Measurements from ENCODE around the gene TTF2.

Gene TTF2

DNA sequence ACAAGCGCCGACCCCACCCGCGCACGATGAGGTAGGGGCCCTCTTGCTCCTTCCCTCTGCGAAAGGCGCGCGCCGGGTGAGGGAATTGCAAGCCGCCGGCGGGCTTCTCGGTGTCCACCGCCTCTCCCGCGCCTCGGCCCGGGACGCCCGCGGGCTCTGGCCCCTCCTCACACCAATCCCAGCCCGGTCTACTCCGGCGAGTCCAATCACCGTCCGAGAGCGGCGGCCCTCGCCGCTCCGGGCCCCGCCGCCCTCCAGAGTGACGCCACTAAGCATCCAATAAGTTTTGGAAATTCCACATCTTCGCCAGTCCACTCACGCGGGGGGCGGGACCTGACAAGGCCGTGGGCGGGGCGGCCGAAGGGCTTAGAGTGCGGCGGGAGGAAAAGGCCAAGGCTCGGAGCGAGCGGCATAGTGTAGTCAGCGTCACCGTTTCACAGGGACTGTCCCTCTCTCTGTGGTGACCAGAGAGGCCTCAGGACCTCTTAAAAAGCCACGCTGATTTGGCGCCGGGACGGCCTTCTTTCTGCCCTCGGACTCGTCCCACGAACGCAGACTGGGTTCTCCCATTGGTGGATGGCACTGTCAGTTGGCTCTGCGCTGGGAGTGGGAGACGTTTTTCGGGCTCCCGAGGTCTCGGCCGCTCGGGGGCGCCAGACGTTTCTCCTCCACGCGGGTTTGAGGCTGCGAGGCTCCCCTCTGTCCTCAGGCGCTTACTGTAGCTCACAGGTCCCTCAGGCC lies 61.6 kb downstream of the TTF2 start, which contains the start of gene TRIM45:
TRIM45 (minus strand) TSS at position 161 of the 741 bp plus-strand sequence. CDS start 548 bp downstream, outside the sequence.
- TF ChIP-seq EP300 (IDR thresholded peaks at IDR 0.05; ENCODE audit: borderline replicate concordance) = no peak
- TF ChIP-seq YY1 (IDR thresholded peaks at IDR 0.05; ENCODE audit: low read depth) = no peak
- no peak for TF ChIP-seq TCF12 (IDR thresholded peaks at IDR 0.05; ENCODE audit: low read depth)
- TF ChIP-seq ZBTB7A (IDR thresholded peaks at IDR 0.05; ENCODE audit: low read depth) = no peak
- no peak for TF ChIP-seq EGR1 (IDR thresholded peaks at IDR 0.05)
- TF ChIP-seq FOXM1 (IDR thresholded peaks at IDR 0.05; ENCODE audit: borderline replicate concordance, low read depth) = no peak
- no peak for TF ChIP-seq NFIC (IDR thresholded peaks at IDR 0.05)
- TF ChIP-seq CREB1 (IDR thresholded peaks at IDR 0.05; ENCODE audit: low read depth) = 0 out of 2 replicates have a peak, but pooled peaks have one; percentile 40
- TF ChIP-seq RAD21 (IDR thresholded peaks at IDR 0.05; ENCODE audit: low read depth) = peak; percentile 66
- TF ChIP-seq, protein P1, sequence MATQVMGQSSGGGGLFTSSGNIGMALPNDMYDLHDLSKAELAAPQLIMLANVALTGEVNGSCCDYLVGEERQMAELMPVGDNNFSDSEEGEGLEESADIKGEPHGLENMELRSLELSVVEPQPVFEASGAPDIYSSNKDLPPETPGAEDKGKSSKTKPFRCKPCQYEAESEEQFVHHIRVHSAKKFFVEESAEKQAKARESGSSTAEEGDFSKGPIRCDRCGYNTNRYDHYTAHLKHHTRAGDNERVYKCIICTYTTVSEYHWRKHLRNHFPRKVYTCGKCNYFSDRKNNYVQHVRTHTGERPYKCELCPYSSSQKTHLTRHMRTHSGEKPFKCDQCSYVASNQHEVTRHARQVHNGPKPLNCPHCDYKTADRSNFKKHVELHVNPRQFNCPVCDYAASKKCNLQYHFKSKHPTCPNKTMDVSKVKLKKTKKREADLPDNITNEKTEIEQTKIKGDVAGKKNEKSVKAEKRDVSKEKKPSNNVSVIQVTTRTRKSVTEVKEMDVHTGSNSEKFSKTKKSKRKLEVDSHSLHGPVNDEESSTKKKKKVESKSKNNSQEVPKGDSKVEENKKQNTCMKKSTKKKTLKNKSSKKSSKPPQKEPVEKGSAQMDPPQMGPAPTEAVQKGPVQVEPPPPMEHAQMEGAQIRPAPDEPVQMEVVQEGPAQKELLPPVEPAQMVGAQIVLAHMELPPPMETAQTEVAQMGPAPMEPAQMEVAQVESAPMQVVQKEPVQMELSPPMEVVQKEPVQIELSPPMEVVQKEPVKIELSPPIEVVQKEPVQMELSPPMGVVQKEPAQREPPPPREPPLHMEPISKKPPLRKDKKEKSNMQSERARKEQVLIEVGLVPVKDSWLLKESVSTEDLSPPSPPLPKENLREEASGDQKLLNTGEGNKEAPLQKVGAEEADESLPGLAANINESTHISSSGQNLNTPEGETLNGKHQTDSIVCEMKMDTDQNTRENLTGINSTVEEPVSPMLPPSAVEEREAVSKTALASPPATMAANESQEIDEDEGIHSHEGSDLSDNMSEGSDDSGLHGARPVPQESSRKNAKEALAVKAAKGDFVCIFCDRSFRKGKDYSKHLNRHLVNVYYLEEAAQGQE (IDR thresholded peaks at IDR 0.05; ENCODE audit: low read depth) = no peak
- TF ChIP-seq, protein P2, sequence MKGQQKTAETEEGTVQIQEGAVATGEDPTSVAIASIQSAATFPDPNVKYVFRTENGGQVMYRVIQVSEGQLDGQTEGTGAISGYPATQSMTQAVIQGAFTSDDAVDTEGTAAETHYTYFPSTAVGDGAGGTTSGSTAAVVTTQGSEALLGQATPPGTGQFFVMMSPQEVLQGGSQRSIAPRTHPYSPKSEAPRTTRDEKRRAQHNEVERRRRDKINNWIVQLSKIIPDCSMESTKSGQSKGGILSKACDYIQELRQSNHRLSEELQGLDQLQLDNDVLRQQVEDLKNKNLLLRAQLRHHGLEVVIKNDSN (IDR thresholded peaks at IDR 0.05) = 0 out of 2 replicates have a peak, but pooled peaks have one; percentile 21
- 0 out of 2 replicates have a peak, but pooled peaks have one; percentile 3 for TF ChIP-seq TEAD4 (IDR thresholded peaks at IDR 0.05)
- no peak for TF ChIP-seq CEBPB (IDR thresholded peaks at IDR 0.05)
- TF ChIP-seq, protein P3, sequence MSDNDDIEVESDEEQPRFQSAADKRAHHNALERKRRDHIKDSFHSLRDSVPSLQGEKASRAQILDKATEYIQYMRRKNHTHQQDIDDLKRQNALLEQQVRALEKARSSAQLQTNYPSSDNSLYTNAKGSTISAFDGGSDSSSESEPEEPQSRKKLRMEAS (IDR thresholded peaks at IDR 0.05) = peak; percentile 96
- no peak; the same call in none of the 2 replicates for TF ChIP-seq TAF1 (IDR thresholded peaks at IDR 0.05; ENCODE audit: low read depth)

DNA sequence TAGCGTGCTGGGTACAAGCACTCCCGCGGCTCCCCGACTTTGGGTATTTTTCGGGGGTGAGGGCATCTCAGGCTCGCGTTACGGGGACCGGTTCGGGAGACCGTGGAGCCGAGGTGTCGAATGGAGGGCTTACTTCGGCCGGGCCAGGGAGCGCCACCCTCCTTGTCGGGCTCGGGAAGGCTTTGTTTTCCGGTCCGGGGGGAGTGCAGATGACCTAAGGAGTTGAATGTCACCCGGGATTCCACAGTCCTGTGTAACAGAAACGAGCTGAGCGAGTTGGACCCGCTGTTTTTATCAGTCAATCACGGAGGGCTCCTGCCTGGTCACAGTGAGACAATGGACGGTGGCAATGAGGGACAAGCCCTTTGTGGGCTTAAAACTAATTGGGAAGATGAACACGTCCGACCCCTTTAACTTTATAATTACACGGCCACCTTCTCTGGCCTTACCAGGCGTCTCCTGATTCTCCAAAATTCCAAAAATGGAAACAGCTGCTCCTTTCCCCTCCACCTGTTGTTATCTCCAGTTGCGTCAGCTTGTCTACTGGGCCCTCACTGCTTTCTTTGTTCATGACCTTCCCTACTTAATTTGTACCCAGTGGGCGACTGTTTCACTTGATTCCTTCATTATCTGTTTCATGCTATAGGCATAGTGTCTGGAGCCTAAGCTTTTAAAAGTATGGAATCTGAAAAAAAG lies 62.4 kb downstream of the TTF2 start:
- TF ChIP-seq YY1 (IDR thresholded peaks at IDR 0.05; ENCODE audit: low read depth) = no peak
- TF ChIP-seq EGR1 (IDR thresholded peaks at IDR 0.05) = no peak
- no peak for TF ChIP-seq FOXM1 (IDR thresholded peaks at IDR 0.05; ENCODE audit: borderline replicate concordance, low read depth)
- TF ChIP-seq CEBPB (IDR thresholded peaks at IDR 0.05) = no peak
- no peak for TF ChIP-seq NFIC (IDR thresholded peaks at IDR 0.05)
- TF ChIP-seq, protein P3 (IDR thresholded peaks at IDR 0.05) = no peak
- TF ChIP-seq RAD21 (IDR thresholded peaks at IDR 0.05; ENCODE audit: low read depth) = no peak
- TF ChIP-seq TCF12 (IDR thresholded peaks at IDR 0.05; ENCODE audit: low read depth) = no peak
- TF ChIP-seq, protein P2 (IDR thresholded peaks at IDR 0.05) = no peak
- no peak for TF ChIP-seq TEAD4 (IDR thresholded peaks at IDR 0.05)
- TF ChIP-seq EP300 (IDR thresholded peaks at IDR 0.05; ENCODE audit: borderline replicate concordance) = no peak
- TF ChIP-seq ZBTB7A (IDR thresholded peaks at IDR 0.05; ENCODE audit: low read depth) = no peak

DNA sequence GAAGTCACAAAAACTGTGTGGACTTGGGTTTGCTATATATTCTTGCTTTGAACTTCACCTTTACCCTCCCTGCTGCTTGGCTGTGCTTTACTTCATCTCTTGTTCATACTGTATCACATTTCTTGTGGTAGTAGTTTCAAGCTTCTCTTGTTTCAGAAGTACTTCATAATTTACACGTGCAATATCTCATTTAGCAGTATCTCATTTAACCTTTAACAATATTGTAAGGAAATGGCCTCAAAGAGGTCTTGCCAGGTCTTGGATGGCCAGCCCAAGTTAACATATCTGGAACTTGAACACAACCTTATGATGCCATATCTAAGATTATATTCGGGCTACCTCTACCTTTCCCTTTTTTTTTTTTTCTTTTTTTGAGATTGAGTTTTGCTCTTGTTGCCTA lies 63.1 kb downstream of the TTF2 start:
- TF ChIP-seq, protein P3 (IDR thresholded peaks at IDR 0.05) = no peak
- TF ChIP-seq YY1 (IDR thresholded peaks at IDR 0.05; ENCODE audit: low read depth) = no peak
- no peak for TF ChIP-seq CEBPB (IDR thresholded peaks at IDR 0.05)
- TF ChIP-seq EGR1 (IDR thresholded peaks at IDR 0.05) = no peak
- no peak for TF ChIP-seq CREB1 (IDR thresholded peaks at IDR 0.05; ENCODE audit: low read depth)
- TF ChIP-seq FOXM1 (IDR thresholded peaks at IDR 0.05; ENCODE audit: borderline replicate concordance, low read depth) = no peak
- TF ChIP-seq TAF1 (IDR thresholded peaks at IDR 0.05; ENCODE audit: low read depth) = no peak
- no peak for TF ChIP-seq TCF12 (IDR thresholded peaks at IDR 0.05; ENCODE audit: low read depth)
- TF ChIP-seq TEAD4 (IDR thresholded peaks at IDR 0.05) = no peak
- TF ChIP-seq, protein P2 (IDR thresholded peaks at IDR 0.05) = no peak
- TF ChIP-seq, protein P1 (IDR thresholded peaks at IDR 0.05; ENCODE audit: low read depth) = no peak
- no peak for TF ChIP-seq NFIC (IDR thresholded peaks at IDR 0.05)
- TF ChIP-seq EP300 (IDR thresholded peaks at IDR 0.05; ENCODE audit: borderline replicate concordance) = no peak
- no peak for TF ChIP-seq ZBTB7A (IDR thresholded peaks at IDR 0.05; ENCODE audit: low read depth)
- no peak for TF ChIP-seq RAD21 (IDR thresholded peaks at IDR 0.05; ENCODE audit: low read depth)

DNA sequence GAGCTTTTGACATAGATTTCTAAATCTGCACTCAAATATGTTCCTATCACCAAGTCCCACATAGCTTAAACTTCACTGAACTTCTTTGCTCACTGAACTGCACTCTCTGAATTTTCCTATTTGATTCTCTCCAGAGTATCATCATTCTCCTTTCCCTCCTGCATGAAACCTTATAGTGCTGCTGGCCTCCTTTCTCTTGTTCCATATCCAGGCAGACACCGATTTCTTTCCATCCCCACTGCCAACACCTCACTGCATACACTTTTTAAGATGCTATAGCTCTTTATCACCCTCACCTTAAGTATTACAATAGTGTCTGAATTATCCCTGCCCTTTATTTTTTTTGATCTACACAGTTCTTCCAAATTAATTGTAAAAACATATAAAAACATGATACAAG lies 64.5 kb downstream of the TTF2 start:
- no peak for TF ChIP-seq CREB1 (IDR thresholded peaks at IDR 0.05; ENCODE audit: low read depth)
- TF ChIP-seq, protein P1 (IDR thresholded peaks at IDR 0.05; ENCODE audit: low read depth) = no peak
- TF ChIP-seq EGR1 (IDR thresholded peaks at IDR 0.05) = no peak
- TF ChIP-seq, protein P2 (IDR thresholded peaks at IDR 0.05) = no peak
